BJ (cell line): ENCODE results near the gene KRT79. TPM values are rescaled to one million over a fixed set of nuclear protein-coding genes. Genes with fewer than 3 reads are reported as not detected.

Experiments used
- CTCF ChIA-PET: fragments of 350-600 bp; formaldehyde crosslinking; extraction: SDS; loops from one replicate; lab custom pipeline; 2021; ENCODE audit warnings: antibody characterized with exemption, inconsistent platforms; lab: Yijun Ruan, JAX
- POLR2A ChIA-PET: fragments of 300-600 bp; sonication (Branson Sonifier 250); formaldehyde crosslinking; extraction: SDS; loops from one replicate; lab custom pipeline; 2021; ENCODE audit warnings: antibody characterized with exemption; lab: Charles Lee
- DNase-seq: peaks from one replicate; pipeline ENCODE4 v3.0.0-alpha.2; 2011; ENCODE audit warnings: low read depth
- H3K27me3 ChIP-seq: 2 replicates; pipeline ENCODE4 v1.6.0; 2011; ENCODE audit warnings: low read length; ENCODE audit not compliant: control insufficient read depth, insufficient read depth
- H3K36me3 ChIP-seq: 2 replicates; pipeline ENCODE4 v1.5.1; 2011; ENCODE audit warnings: low read length; ENCODE audit not compliant: control insufficient read depth, insufficient read depth
- H3K4me3 ChIP-seq: 2 replicates; pipeline ENCODE4 v1.5.1; 2011; ENCODE audit warnings: low read depth, mild to moderate bottlenecking, control low read depth, low read length
- CTCF ChIP-seq: IDR thresholded peaks from 2 replicates; pipeline ENCODE4 v1.5.1; 2011; ENCODE audit warnings: low read depth, mild to moderate bottlenecking, control low read depth, inconsistent platforms, low read length, moderate library complexity; ENCODE audit not compliant: insufficient read depth
- polyA plus RNA-seq: library from polyadenylated mRNA; depleted of rRNA; stranded (reverse); fragments of >200 nt; gene quantifications from 2 replicates; pipeline ENCODE4 v1.2.3, GENCODE V29; 2011

Gene KRT79
- polyA plus RNA-seq, 1 experiment, result not detected

- no peak overlapping the region for H3K4me3 ChIP-seq
- TF ChIP-seq CTCF, result no peak
- ChIA-PET CTCF (interaction anchor here (0.8 to 4.5 kb wide), 8 partner anchors 12 to 623 kb away, joined by 3 to 44 read pairs (median 6); no protein-coding TSS in a partner anchor), POLR2A (no interaction called here)
- no peaks in the 10 kb centered on the region for H3K36me3 ChIP-seq
- no peak for DNase-seq
- H3K27me3 ChIP-seq, result no peaks in the 10 kb centered on the region
These were observed 33.0 kb upstream of the KRT79 start for GRCh38 chr12:52867152-52867551.

- no peak for DNase-seq
- Histone ChIP-seq H3K4me3 (no peak overlapping the region), H3K27me3 (no peaks in the 10 kb centered on the region), H3K36me3 (no peaks in the 10 kb centered on the region)
- peak; percentile 96 for TF ChIP-seq CTCF
- CTCF ChIA-PET, result interaction anchor here (0.6 to 2.3 kb wide), 43 partner anchors 9 to 725 kb away, joined by 3 to 44 read pairs (median 4); partner anchors contain the start of gene KRT84
- POLR2A ChIA-PET, result interaction anchor here (0.5 kb wide), 1 partner anchor 390 kb away, joined by 3 read pairs; no protein-coding TSS in a partner anchor
These were observed 31.2 kb upstream of the KRT79 start for GRCh38 chr12:52865090-52865944.

- DNase-seq, result no peak
- ChIA-PET CTCF (interaction anchor here (1.3 to 1.7 kb wide), 2 partner anchors 15 to 280 kb away, joined by 3 to 4 read pairs; no protein-coding TSS in a partner anchor), POLR2A (no interaction called here)
- Histone ChIP-seq H3K36me3 (no peaks in the 10 kb centered on the region), H3K4me3 (no peak overlapping the region), H3K27me3 (no peaks in the 10 kb centered on the region)
- no peak for TF ChIP-seq CTCF
These were observed 27.9 kb upstream of the KRT79 start for GRCh38 chr12:52862023-52862422.

DNA sequence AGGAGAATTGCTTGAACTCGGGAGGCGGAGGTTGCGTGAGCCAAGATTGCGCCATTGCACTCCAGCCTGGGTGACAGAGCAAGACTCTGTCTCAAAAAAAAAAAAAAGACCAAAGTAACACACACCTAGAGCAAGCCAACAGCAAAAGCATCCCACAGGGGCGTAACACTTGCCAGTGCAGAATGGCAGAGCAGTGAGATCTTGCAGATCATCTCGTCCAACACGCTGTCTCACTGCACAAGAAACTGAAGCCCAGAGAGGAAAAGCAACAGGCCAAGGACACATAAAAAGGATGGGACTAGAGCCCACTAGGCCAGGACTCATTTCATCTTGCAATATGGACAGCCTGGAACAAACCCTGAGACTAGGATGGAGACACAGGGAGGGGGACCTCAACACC is 27.4 kb upstream of the KRT79 start:
- H3K36me3 ChIP-seq, result no peaks in the 10 kb centered on the region
- POLR2A ChIA-PET, result no interaction called here
- H3K27me3 ChIP-seq, result no peaks in the 10 kb centered on the region
- DNase-seq, result no peak
- CTCF ChIA-PET, result interaction anchor here (1.3 to 1.7 kb wide), 2 partner anchors 15 to 279 kb away, joined by 3 to 4 read pairs; no protein-coding TSS in a partner anchor
- no peak overlapping the region for H3K4me3 ChIP-seq
- TF ChIP-seq CTCF, result no peak

GRCh38 chr12:52860102-52860823 is 26.2 kb upstream of the KRT79 start:
- H3K27me3 ChIP-seq, result no peaks in the 10 kb centered on the region
- TF ChIP-seq CTCF, result no peak
- POLR2A ChIA-PET, result interaction anchor here (0.6 kb wide), 1 partner anchor 154 kb away, joined by 3 read pairs; no protein-coding TSS in a partner anchor
- no peaks in the 10 kb centered on the region for H3K36me3 ChIP-seq
- no peak for DNase-seq
- CTCF ChIA-PET, result interaction anchor here (1.1 kb wide), 2 partner anchors 277 to 717 kb away, joined by 3 read pairs; no protein-coding TSS in a partner anchor
- H3K4me3 ChIP-seq, result no peak overlapping the region
